ENCODE data around the gene DOCK7.

GRCh38 chr1:62593825-62594394, 94.3 kb downstream of the DOCK7 start:
- TF ChIP-seq CTCF (IDR thresholded peaks at IDR 0.05; ENCODE audit: insufficient read depth, low read length, poor library complexity, severe bottlenecking) (no peak), EZH2phosphoT487 (conservative IDR thresholded peaks at IDR 0.05; ENCODE audit: low read length) (no peak)

Data from SU-DHL-6 (cell line).